Measurements from ENCODE around the gene NELL2. TPM values are rescaled to one million over a fixed set of nuclear protein-coding genes. Genes with fewer than 3 reads are reported as not detected.

NELL2 gene
- total and polyA plus RNA-seq, 9 of the 15 experiments (the other 6 are each of a cell fraction or from before 2014, with no cell fraction given), result 0.32 to 1.1 (median 0.53) TPM

GRCh38 chr12:44711736-44712135 is 164.4 kb downstream of the NELL2 start:
- Histone ChIP-seq H3K9me1 (ENCODE audit: control insufficient read depth, insufficient read depth, low read length) (no peaks in the 10 kb centered on the region), H3K4me2 (ENCODE audit: insufficient read depth, low read length) (no peak overlapping the region), H3K9me3 (replicated peaks; ENCODE audit: control insufficient read depth, insufficient read depth, low read depth, low read length) (no peaks in the 10 kb centered on the region), H3K9ac (ENCODE audit: insufficient read depth in 1 of 2, low read depth in 2 of 2, low read length in 2 of 2) (no peak overlapping the region), H3K36me3 (ENCODE audit: control insufficient read depth, insufficient read depth, low read length) (no peaks in the 10 kb centered on the region), H3K27ac (ENCODE audit: extremely low read depth, low read depth, low read length) (no peak overlapping the region), H4K20me1 (replicated peaks; ENCODE audit: control insufficient read depth, insufficient read depth, low read length) (no peaks in the 10 kb centered on the region), H2AFZ (ENCODE audit: low read depth, low read length) (no peak overlapping the region), H3K4me3 (no peak overlapping the region), H3K27me3 (ENCODE audit: control insufficient read depth in 2 of 2, insufficient read depth in 2 of 2, low read length in 2 of 2) (no peaks in the 10 kb centered on the region), H3K79me2 (ENCODE audit: control insufficient read depth, insufficient read depth, low read length) (no peaks in the 10 kb centered on the region), H3K4me1 (replicated peaks in 1 of 2; ENCODE audit: control insufficient read depth in 2 of 2, insufficient read depth in 2 of 2, low read length in 2 of 2) (no peaks in the 10 kb centered on the region)
- intact Hi-C loops (cut with micrococcal nuclease), result no loop called here
- FAIRE-seq (no peak), ATAC-seq (no peak), DNase-seq (ENCODE audit: extremely low read depth in 1 of 4, low spot score in 3 of 4) (no peak)
- WGBS (ENCODE audit: insufficient coverage, low coverage, missing lambda C conversion rate), result 0% methylated on average over 1 of the region's 1 CpG
- TF ChIP-seq ZNF263 (CRISPR knock-in tag; IDR thresholded peaks at IDR 0.05; ENCODE audit: borderline replicate concordance), result no peak
- POLR2A ChIA-PET, result no interaction called here
- BruUV-seq (replicated peaks), result no TSS peak
- in situ Hi-C loops (cut with MboI), result no loop called here
- CTCF ChIA-PET (ENCODE audit: low intra/inter-chr PET ratio), result interaction anchor here (0.6 kb wide), 1 partner anchor 612 kb away, joined by 3 read pairs; no protein-coding TSS in a partner anchor

GRCh38 chr12:44709166-44709565 is 166.9 kb downstream of the NELL2 start:
- H3K27ac ChIP-seq (ENCODE audit: extremely low read depth, low read depth, low read length), result no peak overlapping the region
- intact Hi-C loops (cut with micrococcal nuclease), result no loop called here
- CTCF ChIA-PET (ENCODE audit: low intra/inter-chr PET ratio), result no interaction called here
- no peaks in the 10 kb centered on the region for H3K27me3 ChIP-seq (ENCODE audit: control insufficient read depth in 2 of 2, insufficient read depth in 2 of 2, low read length in 2 of 2)
- in situ Hi-C loops (cut with MboI), result no loop called here
- no peak overlapping the region for H3K4me3 ChIP-seq
- TF ChIP-seq TRIM24 (IDR thresholded peaks at IDR 0.05) (no peak), PRPF4 (IDR thresholded peaks at IDR 0.05; ENCODE audit: insufficient read depth, low read depth, low read length, poor library complexity, severe bottlenecking) (no peak), THRB (CRISPR knock-in tag; conservative IDR thresholded peaks at IDR 0.05) (no peak), ERF (CRISPR knock-in tag; IDR thresholded peaks at IDR 0.05) (no peak), HMG20A (CRISPR knock-in tag; conservative IDR thresholded peaks at IDR 0.05) (no peak), CHCHD3 (CRISPR knock-in tag; IDR thresholded peaks at IDR 0.05) (no peak), SIRT6 (IDR thresholded peaks at IDR 0.05; ENCODE audit: low read depth, low read length) (no peak), SMAD2 (IDR thresholded peaks at IDR 0.05; ENCODE audit: low read depth, low read length) (no peak), GABPB2 (CRISPR knock-in tag; conservative IDR thresholded peaks at IDR 0.05) (no peak), ATF4 (CRISPR knock-in tag; IDR thresholded peaks at IDR 0.05) (no peak), SMARCA5 (IDR thresholded peaks at IDR 0.05) (no peak), SMAD4 (CRISPR knock-in tag; conservative IDR thresholded peaks at IDR 0.05) (no peak), SRSF3 (IDR thresholded peaks at IDR 0.05; ENCODE audit: insufficient read depth, low read length) (no peak), LCOR (CRISPR knock-in tag; IDR thresholded peaks at IDR 0.05) (no peak), SMARCE1 (IDR thresholded peaks at IDR 0.05) (no peak)
- DNase-seq (ENCODE audit: extremely low read depth in 1 of 4, low spot score in 3 of 4) (no peak), FAIRE-seq (no peak), ATAC-seq (no peak)
- no peak overlapping the region for H3K4me2 ChIP-seq (ENCODE audit: insufficient read depth, low read length)
- no peaks in the 10 kb centered on the region for H3K79me2 ChIP-seq (ENCODE audit: control insufficient read depth, insufficient read depth, low read length)
- H3K9me3 ChIP-seq (replicated peaks; ENCODE audit: control insufficient read depth, insufficient read depth, low read depth, low read length), result no peaks in the 10 kb centered on the region
- no peaks in the 10 kb centered on the region for H4K20me1 ChIP-seq (replicated peaks; ENCODE audit: control insufficient read depth, insufficient read depth, low read length)
- H3K9ac ChIP-seq (ENCODE audit: insufficient read depth in 1 of 2, low read depth in 2 of 2, low read length in 2 of 2), result no peak overlapping the region
- no peaks in the 10 kb centered on the region for H3K9me1 ChIP-seq (ENCODE audit: control insufficient read depth, insufficient read depth, low read length)
- no peaks in the 10 kb centered on the region for H3K36me3 ChIP-seq (ENCODE audit: control insufficient read depth, insufficient read depth, low read length)
- POLR2A ChIA-PET, result no interaction called here
- no peaks in the 10 kb centered on the region for H3K4me1 ChIP-seq (replicated peaks in 1 of 2; ENCODE audit: control insufficient read depth in 2 of 2, insufficient read depth in 2 of 2, low read length in 2 of 2)
- no peak overlapping the region for H2AFZ ChIP-seq (ENCODE audit: low read depth, low read length)
- 0% methylated on average over 2 of the region's 2 CpGs for WGBS (ENCODE audit: insufficient coverage, low coverage, missing lambda C conversion rate)
- no TSS peak for BruUV-seq (replicated peaks)

Measured in K562 (cell line).